Bronchial epithelial cell (primary cell): ENCODE measurements around the gene TFCP2. TPM values are rescaled to one million over a fixed set of nuclear protein-coding genes. Genes with fewer than 3 reads are reported as not detected.

Experiments used
- DNase-seq: peaks from one replicate; pipeline ENCODE4 v3.0.0-alpha.2; 2010; ENCODE audit warnings: low read depth
- FAIRE-seq: peaks from 2 replicates; lab custom pipeline; 2011; peaks lifted over from hg19 to GRCh38; lab: Jason Lieb, UNC
- H3K27me3 ChIP-seq: 2 replicates; pipeline ENCODE4 v1.5.1; 2011; ENCODE audit warnings: low read length; ENCODE audit not compliant: control insufficient read depth, insufficient read depth
- H3K36me3 ChIP-seq: 2 replicates; pipeline ENCODE4 v1.5.1; 2011; ENCODE audit warnings: low read length; ENCODE audit not compliant: control insufficient read depth, insufficient read depth
- H3K4me3 ChIP-seq: 2 replicates; pipeline ENCODE4 v1.5.1; 2011; ENCODE audit warnings: mild to moderate bottlenecking, low read depth, low read length, control low read depth
- total RNA-seq: library from RNA; depleted of rRNA; stranded (reverse); fragments of >200 nt; gene quantifications from 2 replicates; pipeline ENCODE4 v1.2.1, GENCODE V29; 2014
- TF ChIP-seq, protein P1 (sequence below): IDR thresholded peaks from 2 replicates; pipeline ENCODE4 v1.5.1; 2011; ENCODE audit warnings: mild to moderate bottlenecking, moderate library complexity, low read length, control low read depth, inconsistent platforms; ENCODE audit not compliant: insufficient read depth, severe bottlenecking

TFCP2 gene
- total RNA-seq, 1 donor from 2014 or later, result 7.1 TPM

DNA sequence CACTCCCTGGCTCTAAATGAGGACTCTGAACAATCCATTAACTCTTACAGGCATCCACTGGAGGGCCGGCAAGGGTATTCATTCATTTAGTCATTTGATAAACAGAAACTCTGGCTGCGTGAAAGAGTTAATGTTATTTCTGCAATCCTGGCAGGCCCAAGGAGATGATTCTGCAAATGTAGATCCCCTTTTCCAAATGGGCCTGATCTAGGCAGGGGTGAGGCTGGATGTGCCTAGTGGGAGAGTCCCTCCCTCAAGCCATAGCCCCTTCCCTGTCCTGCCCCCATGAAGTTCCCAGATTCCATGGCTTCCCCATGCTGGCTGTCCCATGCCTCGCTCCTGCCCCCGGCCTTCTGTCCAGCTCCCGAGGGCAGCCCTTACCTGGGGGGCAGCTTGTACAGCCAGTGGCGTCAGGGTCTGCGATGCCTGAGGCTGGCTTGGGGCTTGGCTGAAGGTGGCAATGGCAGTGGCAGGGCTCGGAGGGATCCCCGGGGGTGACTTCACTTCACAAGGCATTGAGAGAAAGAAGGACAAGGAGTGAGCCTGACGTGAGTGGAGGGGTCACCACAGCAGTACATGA, 26.5 kb upstream of the TFCP2 start:
- Histone ChIP-seq H3K27me3 (no peaks in the 10 kb centered on the region), H3K4me3 (no peak overlapping the region), H3K36me3 (no peaks in the 10 kb centered on the region)
- TF ChIP-seq, protein P1, sequence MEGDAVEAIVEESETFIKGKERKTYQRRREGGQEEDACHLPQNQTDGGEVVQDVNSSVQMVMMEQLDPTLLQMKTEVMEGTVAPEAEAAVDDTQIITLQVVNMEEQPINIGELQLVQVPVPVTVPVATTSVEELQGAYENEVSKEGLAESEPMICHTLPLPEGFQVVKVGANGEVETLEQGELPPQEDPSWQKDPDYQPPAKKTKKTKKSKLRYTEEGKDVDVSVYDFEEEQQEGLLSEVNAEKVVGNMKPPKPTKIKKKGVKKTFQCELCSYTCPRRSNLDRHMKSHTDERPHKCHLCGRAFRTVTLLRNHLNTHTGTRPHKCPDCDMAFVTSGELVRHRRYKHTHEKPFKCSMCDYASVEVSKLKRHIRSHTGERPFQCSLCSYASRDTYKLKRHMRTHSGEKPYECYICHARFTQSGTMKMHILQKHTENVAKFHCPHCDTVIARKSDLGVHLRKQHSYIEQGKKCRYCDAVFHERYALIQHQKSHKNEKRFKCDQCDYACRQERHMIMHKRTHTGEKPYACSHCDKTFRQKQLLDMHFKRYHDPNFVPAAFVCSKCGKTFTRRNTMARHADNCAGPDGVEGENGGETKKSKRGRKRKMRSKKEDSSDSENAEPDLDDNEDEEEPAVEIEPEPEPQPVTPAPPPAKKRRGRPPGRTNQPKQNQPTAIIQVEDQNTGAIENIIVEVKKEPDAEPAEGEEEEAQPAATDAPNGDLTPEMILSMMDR, result no peak
- peak; percentile 32 for FAIRE-seq
- DNase-seq, result no peak

DNA sequence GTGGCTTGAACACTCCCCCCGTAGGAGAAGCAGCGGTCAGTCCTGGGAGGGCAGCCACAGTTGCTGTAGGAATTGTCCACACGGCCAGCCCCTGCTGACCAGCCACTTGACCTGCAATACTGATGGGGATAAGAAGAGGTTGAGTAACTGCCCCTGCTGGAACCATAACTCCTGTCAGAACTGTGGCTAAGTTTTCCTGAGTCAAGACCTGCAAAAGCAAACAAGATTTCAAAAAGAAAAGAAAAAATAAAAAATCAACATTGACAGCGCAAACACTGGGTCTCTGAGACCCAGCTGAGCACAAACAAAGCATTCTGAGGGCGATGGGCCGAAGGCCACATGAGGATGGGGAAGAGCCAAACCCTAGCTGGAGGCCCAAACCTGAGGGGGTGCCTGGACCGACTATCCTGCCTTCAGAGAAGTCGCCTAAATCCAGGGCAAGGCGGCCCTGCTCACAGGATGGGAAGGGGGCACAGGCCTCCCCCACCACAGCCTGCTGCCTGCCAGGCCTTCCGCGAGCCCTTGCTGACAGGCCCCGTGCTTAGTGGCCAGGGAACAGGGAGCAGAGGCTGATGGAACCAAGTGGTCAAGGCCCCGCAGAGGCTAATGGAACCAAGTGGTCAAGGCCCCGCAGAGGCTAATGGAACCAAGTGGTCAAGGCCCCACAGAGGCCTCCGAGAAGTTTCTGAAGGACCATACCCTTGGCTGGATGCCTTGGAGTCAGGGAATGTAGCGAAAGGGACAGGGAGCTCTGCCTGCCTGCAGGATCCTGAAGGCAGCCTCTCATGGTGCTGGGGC, 25.8 kb upstream of the TFCP2 start:
- TF ChIP-seq, protein P1, result no peak
- FAIRE-seq (peak; percentile 40), DNase-seq (no peak)
- H3K4me3 ChIP-seq, result no peak overlapping the region
- H3K27me3 ChIP-seq, result no peaks in the 10 kb centered on the region
- no peaks in the 10 kb centered on the region for H3K36me3 ChIP-seq

DNA sequence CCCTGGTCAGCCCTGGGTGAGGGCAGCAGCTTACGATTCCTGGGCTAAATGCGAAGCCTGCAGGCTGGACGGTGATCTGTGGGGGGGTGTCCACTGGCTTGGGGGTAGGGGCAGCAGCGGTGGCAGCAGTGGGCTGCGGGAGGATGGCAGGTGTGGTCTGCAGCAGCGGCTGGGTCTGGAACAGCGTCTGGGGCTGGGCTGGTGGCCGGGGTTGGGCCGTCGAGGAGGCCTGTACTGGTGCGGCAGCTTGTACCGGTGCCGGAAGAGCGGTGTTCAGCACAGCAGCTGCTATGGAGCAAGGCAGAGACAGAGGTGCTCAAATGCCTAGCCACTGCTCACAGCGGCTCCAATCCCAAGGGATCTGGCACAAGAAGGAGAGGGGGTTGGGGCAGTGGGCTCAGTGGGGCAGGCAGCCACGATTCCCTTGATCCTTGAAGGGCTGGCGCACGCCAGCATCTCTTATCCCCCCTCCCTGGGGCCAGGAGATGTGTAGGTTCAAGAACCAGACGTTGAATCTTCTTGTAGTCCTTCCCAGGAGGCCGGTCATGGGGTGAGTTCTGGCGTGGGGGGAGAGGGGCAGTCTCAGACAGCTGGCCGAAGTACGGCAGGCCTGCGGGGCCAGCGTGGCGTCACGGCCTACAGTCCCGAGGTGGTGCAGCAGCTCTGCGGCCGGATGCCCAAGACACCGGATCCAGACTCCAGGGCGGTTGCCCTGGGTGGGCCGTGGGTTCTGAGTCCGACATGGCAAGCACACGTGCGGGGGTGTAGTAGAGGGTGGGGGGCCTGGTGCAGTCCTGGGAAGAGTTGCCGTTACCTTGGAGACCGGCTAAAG, 25.0 kb upstream of the TFCP2 start:
- TF ChIP-seq, protein P1, result no peak
- H3K36me3 ChIP-seq, result no peaks in the 10 kb centered on the region
- no peaks in the 10 kb centered on the region for H3K27me3 ChIP-seq
- FAIRE-seq (no peak), DNase-seq (no peak)
- H3K4me3 ChIP-seq, result no peak overlapping the region

DNA sequence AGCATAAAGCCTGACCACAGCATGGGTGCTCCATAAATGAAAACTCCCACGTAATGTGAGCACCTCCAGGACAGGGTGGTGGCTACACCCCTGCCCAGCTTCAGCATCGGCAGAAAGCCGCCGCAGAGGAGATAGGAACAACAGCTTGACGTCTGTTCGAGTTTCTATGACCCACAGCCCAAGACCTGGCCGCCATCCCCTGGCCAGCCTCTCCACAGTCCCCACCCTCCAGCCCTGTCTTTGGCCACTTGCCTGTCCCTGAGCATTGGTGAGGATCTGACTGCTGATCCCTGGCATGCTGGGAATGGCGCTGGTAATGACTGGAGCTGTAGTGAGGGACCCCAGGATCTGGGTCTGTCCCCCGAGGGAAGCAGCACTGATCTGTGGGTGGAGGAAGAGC, 23.6 kb upstream of the TFCP2 start:
- H3K27me3 ChIP-seq, result no peaks in the 10 kb centered on the region
- TF ChIP-seq, protein P1, result no peak
- H3K4me3 ChIP-seq, result no peak overlapping the region
- H3K36me3 ChIP-seq, result no peaks in the 10 kb centered on the region
- FAIRE-seq, result no peak
- DNase-seq, result no peak

DNA sequence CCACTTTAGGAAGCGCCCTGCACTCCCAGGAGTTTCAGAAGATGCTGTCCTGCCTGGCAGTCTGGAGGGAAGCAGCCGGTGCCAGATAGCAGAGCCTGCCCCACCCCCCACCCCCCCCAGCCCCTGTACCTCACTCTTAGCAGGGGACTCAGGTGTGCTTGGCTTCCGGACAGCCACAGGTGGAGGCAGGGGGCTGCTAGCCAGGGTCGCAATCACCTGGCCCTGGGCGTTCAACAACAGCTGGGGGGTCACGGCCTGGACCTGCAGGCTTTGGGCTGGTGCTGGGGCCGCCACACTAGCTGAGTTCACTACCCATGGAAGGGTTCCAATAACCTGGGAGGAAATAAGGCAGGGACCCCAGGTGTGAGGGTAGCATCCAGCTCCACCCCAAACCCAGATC, 22.9 kb upstream of the TFCP2 start:
- H3K4me3 ChIP-seq, result no peak overlapping the region
- H3K27me3 ChIP-seq, result no peaks in the 10 kb centered on the region
- no peaks in the 10 kb centered on the region for H3K36me3 ChIP-seq
- no peak for DNase-seq
- FAIRE-seq, result no peak
- TF ChIP-seq, protein P1, result no peak
